CMK (cell line): ENCODE results near the gene UBXN4.
"Not testable (repeated sequence)": the region's sequence is repeated elsewhere in the genome, so short reads cannot be mapped to it uniquely, and the experiment has no call there.

Source experiments
- DNase-seq: peaks from one replicate; pipeline ENCODE4 v3.0.0-alpha.2; 2010; ENCODE audit warnings: low read depth

The UBXN4 gene

GRCh38 chr2:135807874-135808273 lies 66.2 kb downstream of the UBXN4 start:
- DNase-seq = not testable (repeated sequence)

GRCh38 chr2:135812907-135813511 lies 71.4 kb downstream of the UBXN4 start:
- no peak for DNase-seq

- DNase-seq = no peak
Measured at GRCh38 chr2:135815269-135815668, 73.6 kb downstream of the UBXN4 start.

- no peak for DNase-seq
Measured at GRCh38 chr2:135817466-135817865, 75.8 kb downstream of the UBXN4 start.

GRCh38 chr2:135817951-135818350 lies 76.3 kb downstream of the UBXN4 start:
- no peak for DNase-seq

- no peak for DNase-seq
Measured at GRCh38 chr2:135818937-135819610, 77.4 kb downstream of the UBXN4 start.

GRCh38 chr2:135820003-135820618 lies 78.5 kb downstream of the UBXN4 start:
- DNase-seq = no peak

GRCh38 chr2:135821190-135821589 lies 79.5 kb downstream of the UBXN4 start:
- DNase-seq = no peak

- DNase-seq = no peak
Measured at GRCh38 chr2:135822855-135823254, 81.2 kb downstream of the UBXN4 start.

- DNase-seq = no peak
Measured at GRCh38 chr2:135825131-135825530, 83.5 kb downstream of the UBXN4 start.

- DNase-seq = no peak
Measured at GRCh38 chr2:135825550-135826176, 84.0 kb downstream of the UBXN4 start.

GRCh38 chr2:135826544-135826943 lies 84.9 kb downstream of the UBXN4 start:
- no peak for DNase-seq

GRCh38 chr2:135829378-135830135 lies 87.9 kb downstream of the UBXN4 start:
- no peak for DNase-seq

GRCh38 chr2:135831180-135831812 lies 89.6 kb downstream of the UBXN4 start:
- no peak for DNase-seq

GRCh38 chr2:135832891-135833290 lies 91.2 kb downstream of the UBXN4 start:
- DNase-seq = no peak
